ENCODE results near the gene PHYKPL.

Gene PHYKPL

DNA sequence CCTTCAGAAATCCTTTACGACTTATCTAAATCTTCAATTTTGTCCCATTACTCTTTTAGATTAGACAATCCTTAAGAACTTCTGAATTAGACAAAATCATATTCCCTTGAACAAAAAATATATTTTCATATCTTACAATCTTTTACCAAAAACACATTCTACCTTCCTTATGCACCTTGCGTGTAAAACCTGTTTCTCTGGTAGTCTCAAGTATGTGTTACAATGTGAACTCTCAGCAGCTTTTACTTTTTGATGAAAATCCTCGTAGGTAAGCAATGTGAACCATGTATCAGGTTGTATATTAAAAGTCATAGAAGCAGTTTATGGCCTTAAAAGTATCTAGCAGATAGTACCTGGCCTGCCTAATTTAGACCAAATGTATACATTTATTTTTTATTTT lies 58.1 kb downstream of the PHYKPL start:
- H3K4me3 ChIP-seq: no peak overlapping the region
- H3K4me1 ChIP-seq: no peaks in the 10 kb centered on the region
- peaks cover 0 to 2% (median 0%) of the 10 kb centered on the region in 3 donors for H3K9me3 ChIP-seq
- H3K27ac ChIP-seq: no peak overlapping the region
- intact Hi-C loops (cut with DNase I; ENCODE audit: low total_unique reads): no loop called here
- TF ChIP-seq, protein P1, sequence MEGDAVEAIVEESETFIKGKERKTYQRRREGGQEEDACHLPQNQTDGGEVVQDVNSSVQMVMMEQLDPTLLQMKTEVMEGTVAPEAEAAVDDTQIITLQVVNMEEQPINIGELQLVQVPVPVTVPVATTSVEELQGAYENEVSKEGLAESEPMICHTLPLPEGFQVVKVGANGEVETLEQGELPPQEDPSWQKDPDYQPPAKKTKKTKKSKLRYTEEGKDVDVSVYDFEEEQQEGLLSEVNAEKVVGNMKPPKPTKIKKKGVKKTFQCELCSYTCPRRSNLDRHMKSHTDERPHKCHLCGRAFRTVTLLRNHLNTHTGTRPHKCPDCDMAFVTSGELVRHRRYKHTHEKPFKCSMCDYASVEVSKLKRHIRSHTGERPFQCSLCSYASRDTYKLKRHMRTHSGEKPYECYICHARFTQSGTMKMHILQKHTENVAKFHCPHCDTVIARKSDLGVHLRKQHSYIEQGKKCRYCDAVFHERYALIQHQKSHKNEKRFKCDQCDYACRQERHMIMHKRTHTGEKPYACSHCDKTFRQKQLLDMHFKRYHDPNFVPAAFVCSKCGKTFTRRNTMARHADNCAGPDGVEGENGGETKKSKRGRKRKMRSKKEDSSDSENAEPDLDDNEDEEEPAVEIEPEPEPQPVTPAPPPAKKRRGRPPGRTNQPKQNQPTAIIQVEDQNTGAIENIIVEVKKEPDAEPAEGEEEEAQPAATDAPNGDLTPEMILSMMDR (IDR thresholded peaks at IDR 0.05): no peak
- DNase-seq: no peak
- H3K36me3 ChIP-seq: no peaks in the 10 kb centered on the region
- H3K27me3 ChIP-seq: peaks cover 0 to 2% of the 10 kb centered on the region in 2 donors

DNA sequence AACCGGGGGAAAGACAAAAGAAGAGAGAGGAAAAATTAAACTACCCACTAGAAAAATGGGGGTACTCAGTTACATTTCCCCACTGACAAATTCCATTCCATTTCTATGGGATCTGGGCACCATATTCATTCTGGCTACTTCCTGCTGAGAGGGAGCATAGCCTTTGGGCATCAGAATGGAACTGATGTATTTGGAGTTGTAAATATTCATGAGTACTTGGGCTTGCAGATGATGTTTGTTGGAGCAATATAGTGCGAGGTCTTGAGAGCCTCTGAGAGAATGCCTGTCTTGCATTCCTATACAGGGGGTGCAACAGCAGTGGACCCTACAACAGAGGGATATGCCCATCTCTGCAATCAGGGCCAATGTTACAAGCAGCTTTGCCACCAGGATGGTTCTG lies 62.1 kb downstream of the PHYKPL start:
- peaks cover 0 to 9% of the 10 kb centered on the region in 2 donors for H3K27me3 ChIP-seq
- H3K4me3 ChIP-seq: no peak overlapping the region
- no peaks in the 10 kb centered on the region for H3K36me3 ChIP-seq
- no peaks in the 10 kb centered on the region for H3K4me1 ChIP-seq
- H3K27ac ChIP-seq: no peak overlapping the region
- TF ChIP-seq, protein P1 (IDR thresholded peaks at IDR 0.05): no peak
- no peak for DNase-seq
- intact Hi-C loops (cut with DNase I; ENCODE audit: low total_unique reads): no loop called here
- H3K9me3 ChIP-seq: no peaks in the 10 kb centered on the region

DNA sequence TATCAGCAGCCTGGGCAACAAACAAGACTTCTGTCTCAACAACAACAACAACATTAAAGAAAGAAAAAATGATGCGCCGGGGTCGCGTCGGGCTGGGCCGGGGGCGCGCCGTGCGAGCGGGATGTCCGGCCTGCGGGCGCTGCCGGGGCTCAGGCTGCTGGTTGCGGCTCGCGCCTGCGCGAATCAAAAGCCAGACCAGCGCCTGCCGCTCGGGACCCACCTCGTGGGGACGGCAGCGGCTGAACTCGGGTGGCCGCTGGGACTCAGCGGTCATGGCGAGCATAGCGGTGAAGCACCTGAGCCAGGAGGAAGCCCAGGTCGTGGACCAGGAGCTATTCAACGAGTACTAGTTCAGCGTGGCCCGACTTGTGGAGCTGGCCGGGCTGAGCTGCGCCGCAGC lies 67.0 kb downstream of the PHYKPL start:
- intact Hi-C loops (cut with DNase I; ENCODE audit: low total_unique reads): loop anchor here (2.0 kb wide), 1 partner anchor 89 kb away; no protein-coding TSS in a partner anchor
- no peaks in the 10 kb centered on the region for H3K36me3 ChIP-seq

DNA sequence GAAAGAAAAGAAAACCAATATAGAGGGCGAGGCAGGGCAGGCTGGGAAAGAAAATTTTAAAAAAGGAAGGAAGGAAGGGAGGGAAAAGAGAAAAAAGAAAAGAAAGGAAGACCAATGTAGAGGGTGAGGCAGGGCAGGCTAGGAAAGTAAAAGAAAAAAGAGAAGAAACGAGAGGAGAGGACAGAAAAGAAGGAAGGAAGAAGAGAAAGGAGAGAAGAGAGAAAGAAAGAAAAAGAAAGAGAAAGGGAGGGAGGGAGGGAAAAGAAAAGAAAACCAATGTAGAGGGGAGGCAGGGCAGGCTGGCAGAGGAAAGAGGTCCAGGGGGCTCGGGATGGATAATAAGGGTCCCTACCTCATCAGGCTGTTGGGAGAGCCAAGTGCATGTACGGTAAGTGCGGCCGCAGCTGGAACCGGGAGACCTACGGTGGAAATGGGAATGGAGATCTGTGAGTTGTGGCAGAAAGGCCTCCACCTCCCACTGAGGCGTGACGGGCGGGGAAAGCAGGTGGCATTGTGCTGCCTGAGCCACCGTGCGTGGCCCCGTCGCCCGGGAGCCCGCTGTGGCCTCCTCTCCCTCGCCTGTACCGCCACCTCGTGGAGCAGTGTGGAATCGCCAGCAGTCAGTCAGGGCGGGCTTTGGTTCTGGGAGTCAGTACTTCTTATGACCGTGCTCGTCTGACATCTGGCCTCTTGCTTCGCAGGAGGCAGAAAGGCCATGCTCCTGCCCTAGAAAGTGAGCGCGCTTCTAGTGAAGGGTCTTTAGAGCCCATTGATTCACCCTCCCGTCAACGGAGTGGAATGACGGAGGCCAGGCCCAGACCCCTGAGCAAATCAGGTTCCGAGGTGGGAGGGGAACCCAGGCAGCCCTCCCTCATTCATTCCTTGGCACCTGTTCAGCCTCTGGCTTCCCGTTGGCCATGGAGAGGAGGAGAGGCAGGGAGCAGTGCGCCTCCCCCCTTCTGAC lies 68.5 kb downstream of the PHYKPL start:
- intact Hi-C loops (cut with DNase I; ENCODE audit: low total_unique reads): loop anchor here (2.0 kb wide), 1 partner anchor 87 kb away; no protein-coding TSS in a partner anchor
- H3K9me3 ChIP-seq: no peaks in the 10 kb centered on the region
- peaks cover 0 to 8% (median 6%) of the 10 kb centered on the region in 4 donors for H3K4me1 ChIP-seq
- peak overlapping the region in 1 of 2 donors; percentile 31 for H3K4me3 ChIP-seq
- TF ChIP-seq, protein P1 (IDR thresholded peaks at IDR 0.05): peak; percentile 97 to 98
- no peaks in the 10 kb centered on the region for H3K36me3 ChIP-seq
- peaks cover 0 to 46% of the 10 kb centered on the region in 2 donors for H3K27me3 ChIP-seq
- DNase-seq: peak; percentile 81 to 90
- H3K27ac ChIP-seq: no peak overlapping the region

More for the DNA sequence above, 67.0 kb downstream of the PHYKPL start:
- Histone ChIP-seq H3K4me1 (peaks cover 0 to 8% (median 6%) of the 10 kb centered on the region in 4 donors), H3K4me3 (no peak overlapping the region), H3K27me3 (peaks cover 0 to 46% of the 10 kb centered on the region in 2 donors), H3K9me3 (no peaks in the 10 kb centered on the region), H3K27ac (no peak overlapping the region)
- DNase-seq: no peak
- TF ChIP-seq, protein P1 (IDR thresholded peaks at IDR 0.05): no peak

DNA sequence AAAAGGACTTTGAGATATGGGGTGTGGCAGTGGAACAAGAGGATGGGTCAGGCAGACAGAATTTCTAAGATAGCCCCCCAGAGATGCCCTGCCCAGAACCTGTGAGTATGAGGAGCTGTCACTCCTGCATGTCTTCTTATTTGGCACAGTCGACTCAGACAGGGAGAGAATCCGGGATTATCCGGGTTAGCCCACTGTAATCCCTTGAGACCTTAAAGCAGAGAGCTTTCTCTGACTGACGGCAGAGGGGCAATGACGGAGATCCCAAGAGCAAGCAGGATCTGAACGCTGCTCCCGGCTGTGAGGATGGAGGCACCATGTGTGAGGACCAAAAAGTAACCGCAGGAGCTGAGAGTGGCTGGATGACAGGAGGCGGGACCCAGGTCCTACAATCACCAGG lies 70.1 kb downstream of the PHYKPL start:
- Histone ChIP-seq H3K4me1 (peaks cover 0 to 8% (median 6%) of the 10 kb centered on the region in 4 donors), H3K9me3 (no peaks in the 10 kb centered on the region), H3K27ac (no peak overlapping the region), H3K27me3 (peaks cover 0 to 46% of the 10 kb centered on the region in 2 donors), H3K36me3 (no peaks in the 10 kb centered on the region), H3K4me3 (no peak overlapping the region)
- DNase-seq: no peak
- TF ChIP-seq, protein P1 (IDR thresholded peaks at IDR 0.05): no peak
- intact Hi-C loops (cut with DNase I; ENCODE audit: low total_unique reads): no loop called here

All from tibial artery (tissue), 4 donors.